HEK293 (cell line): Measurements from ENCODE around the gene LRRC49.

Experiments
- CTCF ChIA-PET: fragments of 350-600 bp; formaldehyde crosslinking; extraction: SDS; loops from one replicate; lab custom pipeline; 2021; ENCODE audit warnings: antibody characterized with exemption; lab: Yijun Ruan, JAX
- POLR2A ChIA-PET: fragments of 300-600 bp; formaldehyde crosslinking; extraction: SDS; loops from one replicate; lab custom pipeline; 2020; ENCODE audit warnings: antibody characterized with exemption, inconsistent platforms; lab: Yijun Ruan, JAX
- H3K27ac ChIP-seq: fragments of 200-500 bp; sonication (Bioruptor generic); 2 replicates; pipeline ENCODE4 v1.5.1; 2014; ENCODE audit warnings: low read depth, low read length, control low read depth, inconsistent platforms; ENCODE audit errors: extremely low read depth
- H3K36me3 ChIP-seq, 2 experiments: fragments of 200-500 bp in 1 of 2; sonication (Bioruptor generic) in 1 of 2; 1 replicate in 1 of 2; 2 replicates in 1 of 2; pipeline ENCODE4 v1.5.1; 2014 to 2017; ENCODE audit warnings: inconsistent platforms in 2 of 2, low read length in 2 of 2; ENCODE audit not compliant: control insufficient read depth in 2 of 2, insufficient read depth in 1 of 2
- H3K4me1 ChIP-seq: fragments of 200-500 bp; sonication (Bioruptor generic); 2 replicates; pipeline ENCODE4 v1.5.1; 2014; ENCODE audit warnings: mild to moderate bottlenecking, low read length, inconsistent platforms; ENCODE audit not compliant: control insufficient read depth, insufficient read depth
- H3K4me3 ChIP-seq: 2 replicates; pipeline ENCODE4 v1.5.1; 2011; ENCODE audit warnings: low read depth, mild to moderate bottlenecking, control low read depth, low read length, moderate library complexity
- H3K9me3 ChIP-seq: fragments of 200-500 bp; sonication (Bioruptor generic); 2 replicates; pipeline ENCODE4 v1.5.1; 2014; ENCODE audit warnings: low read depth, low read length, inconsistent platforms; ENCODE audit not compliant: control insufficient read depth, insufficient read depth
- BCL6B ChIP-seq: fragments of 450-650 bp; formaldehyde crosslinking; IDR thresholded peaks from 2 replicates; pipeline ENCODE4 v1.5.1; 2017; ENCODE audit warnings: missing biosample characterization, missing genetic modification characterization
- KLF17 ChIP-seq: fragments of 450-650 bp; formaldehyde crosslinking; IDR thresholded peaks from 2 replicates; pipeline ENCODE4 v1.5.1; 2016; ENCODE audit warnings: missing biosample characterization, missing genetic modification characterization
- PRDM6 ChIP-seq: fragments of 450-650 bp; formaldehyde crosslinking; IDR thresholded peaks from 2 replicates; pipeline ENCODE4 v1.5.1; 2017; ENCODE audit warnings: missing biosample characterization, missing genetic modification characterization
- REPIN1 ChIP-seq: fragments of 450-650 bp; formaldehyde crosslinking; IDR thresholded peaks from 2 replicates; pipeline ENCODE4 v1.5.1; 2017; ENCODE audit warnings: missing biosample characterization, missing genetic modification characterization, low read depth
- YY1 ChIP-seq: fragments of 450-650 bp; formaldehyde crosslinking; IDR thresholded peaks from 2 replicates; pipeline ENCODE4 v1.5.1; 2018; ENCODE audit warnings: missing biosample characterization, missing genetic modification characterization
- ZBTB7A ChIP-seq: fragments of 450-650 bp; formaldehyde crosslinking; IDR thresholded peaks from 2 replicates; pipeline ENCODE4 v1.5.1; 2016; ENCODE audit warnings: low read depth, missing biosample characterization, missing genetic modification characterization
- ZNF133 ChIP-seq: fragments of 450-650 bp; formaldehyde crosslinking; IDR thresholded peaks from 2 replicates; pipeline ENCODE4 v1.5.1; 2016; ENCODE audit warnings: missing biosample characterization, missing genetic modification characterization
- ZNF280C ChIP-seq: fragments of 450-650 bp; formaldehyde crosslinking; IDR thresholded peaks from 2 replicates; pipeline ENCODE4 v1.5.1; 2016; ENCODE audit warnings: missing biosample characterization, missing genetic modification characterization
- ZNF292 ChIP-seq: fragments of 450-650 bp; formaldehyde crosslinking; IDR thresholded peaks from 2 replicates; pipeline ENCODE4 v1.5.1; 2016; ENCODE audit warnings: low read depth, missing biosample characterization, missing genetic modification characterization, borderline replicate concordance
- ZNF324 ChIP-seq: fragments of 450-650 bp; formaldehyde crosslinking; IDR thresholded peaks from 2 replicates; pipeline ENCODE4 v1.5.1; 2016; ENCODE audit warnings: missing biosample characterization, missing genetic modification characterization
- ZNF398 ChIP-seq: fragments of 450-650 bp; formaldehyde crosslinking; IDR thresholded peaks from 2 replicates; pipeline ENCODE4 v1.5.1; 2017; ENCODE audit warnings: missing biosample characterization, missing genetic modification characterization
- ZNF404 ChIP-seq: fragments of 450-650 bp; formaldehyde crosslinking; IDR thresholded peaks from 2 replicates; pipeline ENCODE4 v1.5.1; 2017; ENCODE audit warnings: missing biosample characterization, missing genetic modification characterization
- ZNF529 ChIP-seq: fragments of 450-650 bp; formaldehyde crosslinking; IDR thresholded peaks from 2 replicates; pipeline ENCODE4 v1.5.1; 2017; ENCODE audit warnings: missing genetic modification characterization, missing biosample characterization; ENCODE audit not compliant: insufficient replicate concordance
- ZNF645 ChIP-seq: fragments of 450-650 bp; formaldehyde crosslinking; IDR thresholded peaks from 2 replicates; pipeline ENCODE4; 2016; ENCODE audit warnings: missing biosample characterization, missing genetic modification characterization
- ZNF777 ChIP-seq: fragments of 450-650 bp; formaldehyde crosslinking; IDR thresholded peaks from 2 replicates; pipeline ENCODE4 v1.5.1; 2017; ENCODE audit warnings: missing biosample characterization, missing genetic modification characterization, borderline replicate concordance
- ZNF785 ChIP-seq: fragments of 450-650 bp; formaldehyde crosslinking; IDR thresholded peaks from 2 replicates; pipeline ENCODE4 v1.5.1; 2016; ENCODE audit warnings: missing biosample characterization, missing genetic modification characterization
- ZNF837 ChIP-seq: fragments of 450-650 bp; formaldehyde crosslinking; IDR thresholded peaks from 2 replicates; pipeline ENCODE4 v1.5.1; 2016; ENCODE audit warnings: missing biosample characterization, missing genetic modification characterization
- ZSCAN5A ChIP-seq: fragments of 450-650 bp; formaldehyde crosslinking; IDR thresholded peaks from 2 replicates; pipeline ENCODE4 v1.5.1; 2016; ENCODE audit warnings: missing biosample characterization, missing genetic modification characterization
- ZXDB ChIP-seq: fragments of 450-650 bp; formaldehyde crosslinking; IDR thresholded peaks from 2 replicates; pipeline ENCODE4 v1.5.1; 2016; ENCODE audit warnings: missing biosample characterization, missing genetic modification characterization

Gene LRRC49

GRCh38 chr15:70963199-70963598 is 70.6 kb downstream of the LRRC49 start:
- ChIA-PET POLR2A (no interaction called here), CTCF (no interaction called here)
- H3K36me3 ChIP-seq, result no peaks in the 10 kb centered on the region
- no peaks in the 10 kb centered on the region for H3K4me1 ChIP-seq
- no peak overlapping the region for H3K4me3 ChIP-seq
- H3K9me3 ChIP-seq, result no peaks in the 10 kb centered on the region
- TF ChIP-seq BCL6B (tag by site-specific recombination) (no peak), ZNF645 (tag by site-specific recombination) (no peak), REPIN1 (tag by site-specific recombination) (no peak), ZNF785 (tag by site-specific recombination) (no peak)
- no peak overlapping the region for H3K27ac ChIP-seq

GRCh38 chr15:70964058-70964457 is 71.4 kb downstream of the LRRC49 start:
- CTCF ChIA-PET, result no interaction called here
- no peak for TF ChIP-seq ZNF529 (tag by site-specific recombination)
- no peak for TF ChIP-seq KLF17
- no peak for TF ChIP-seq YY1 (tag by site-specific recombination)
- TF ChIP-seq ZNF837 (tag by site-specific recombination), result no peak
- no peak for TF ChIP-seq ZNF398 (tag by site-specific recombination)
- no peak for TF ChIP-seq ZNF777 (tag by site-specific recombination)
- no peaks in the 10 kb centered on the region for H3K36me3 ChIP-seq
- no peaks in the 10 kb centered on the region for H3K4me1 ChIP-seq
- H3K9me3 ChIP-seq, result no peaks in the 10 kb centered on the region
- H3K27ac ChIP-seq, result no peak overlapping the region
- POLR2A ChIA-PET, result no interaction called here
- H3K4me3 ChIP-seq, result no peak overlapping the region

- H3K36me3 ChIP-seq, result no peaks in the 10 kb centered on the region
- H3K27ac ChIP-seq, result no peak overlapping the region
- no peaks in the 10 kb centered on the region for H3K9me3 ChIP-seq
- no peaks in the 10 kb centered on the region for H3K4me1 ChIP-seq
- CTCF ChIA-PET, result interaction anchor here (1.0 kb wide), 1 partner anchor 11 kb away, joined by 3 read pairs; no protein-coding TSS in a partner anchor
- H3K4me3 ChIP-seq, result no peak overlapping the region
- POLR2A ChIA-PET, result no interaction called here
- TF ChIP-seq ZSCAN5A (tag by site-specific recombination) (no peak), KLF17 (no peak), ZNF404 (tag by site-specific recombination) (no peak), ZNF133 (no peak), ZBTB7A (tag by site-specific recombination) (no peak), ZNF292 (tag by site-specific recombination) (no peak), ZNF324 (tag by site-specific recombination) (no peak), ZNF280C (tag by site-specific recombination) (no peak), ZXDB (tag by site-specific recombination) (no peak), PRDM6 (no peak)
These were observed 72.1 kb downstream of the LRRC49 start for GRCh38 chr15:70964686-70965085.
